Activated B cell treated with CpG ODN at 0.5 μM for 24 hours (primary cell): ENCODE results near the gene ZNF618. TPM values are rescaled to one million over a fixed set of nuclear protein-coding genes. Genes with fewer than 3 reads are reported as not detected.

ENCODE experiments used
- ATAC-seq: fragments of 200-7000 bp; cut with Tn5 transposase; one replicate; pipeline ENCODE4 v1.10.0; 2021; ENCODE audit warnings: low read depth, mild to moderate bottlenecking, moderate library complexity
- CTCF ChIA-PET: fragments of 350-600 bp; sonication (Branson Sonifier 250); formaldehyde crosslinking; loops from one replicate; lab custom pipeline; 2021; ENCODE audit warnings: antibody characterized with exemption; lab: Charles Lee
- POLR2A ChIA-PET: fragments of 350-600 bp; sonication (Branson Sonifier 250); formaldehyde crosslinking; loops from one replicate; lab custom pipeline; 2021; ENCODE audit warnings: antibody characterized with exemption; lab: Charles Lee
- DNase-seq: peaks from one replicate; pipeline ENCODE4 v3.0.0; 2022
- H3K27ac Mint-ChIP-seq: one replicate; pipeline ENCODE4 v1.8.0; 2020; ENCODE audit warnings: mixed read lengths
- H3K27me3 Mint-ChIP-seq: one replicate; pipeline ENCODE4 v1.8.0; 2021; ENCODE audit warnings: mixed read lengths
- H3K36me3 Mint-ChIP-seq: one replicate; pipeline ENCODE4 v1.8.0; 2021; ENCODE audit warnings: low read depth, mixed read lengths
- H3K4me1 Mint-ChIP-seq: one replicate; pipeline ENCODE4 v1.8.0; 2021; ENCODE audit warnings: mixed read lengths
- H3K4me3 Mint-ChIP-seq: one replicate; pipeline ENCODE4 v1.8.0; 2020; ENCODE audit warnings: mild to moderate bottlenecking, mixed read lengths
- H3K9me3 Mint-ChIP-seq: one replicate; pipeline ENCODE4 v1.8.0; 2020; ENCODE audit warnings: mixed read lengths
- intact Hi-C: fragments of 100-400 bp; cut with micrococcal nuclease; formaldehyde crosslinking; loops from one replicate; pipeline ENCODE4 v1.15.1; 2024
- total RNA-seq: library from RNA; stranded (reverse); gene quantifications from 2 replicates; pipeline ENCODE4 v1.2.3, GENCODE V29; 2022
- TF ChIP-seq, protein P1 (sequence below): fragments of 200-600 bp; IDR thresholded peaks from one replicate; pipeline ENCODE4 v1.8.0; 2022; ENCODE audit warnings: antibody characterized with exemption, mild to moderate bottlenecking

The ZNF618 gene
- total RNA-seq, 1 donor from 2014 or later, result 0.67 TPM

DNA sequence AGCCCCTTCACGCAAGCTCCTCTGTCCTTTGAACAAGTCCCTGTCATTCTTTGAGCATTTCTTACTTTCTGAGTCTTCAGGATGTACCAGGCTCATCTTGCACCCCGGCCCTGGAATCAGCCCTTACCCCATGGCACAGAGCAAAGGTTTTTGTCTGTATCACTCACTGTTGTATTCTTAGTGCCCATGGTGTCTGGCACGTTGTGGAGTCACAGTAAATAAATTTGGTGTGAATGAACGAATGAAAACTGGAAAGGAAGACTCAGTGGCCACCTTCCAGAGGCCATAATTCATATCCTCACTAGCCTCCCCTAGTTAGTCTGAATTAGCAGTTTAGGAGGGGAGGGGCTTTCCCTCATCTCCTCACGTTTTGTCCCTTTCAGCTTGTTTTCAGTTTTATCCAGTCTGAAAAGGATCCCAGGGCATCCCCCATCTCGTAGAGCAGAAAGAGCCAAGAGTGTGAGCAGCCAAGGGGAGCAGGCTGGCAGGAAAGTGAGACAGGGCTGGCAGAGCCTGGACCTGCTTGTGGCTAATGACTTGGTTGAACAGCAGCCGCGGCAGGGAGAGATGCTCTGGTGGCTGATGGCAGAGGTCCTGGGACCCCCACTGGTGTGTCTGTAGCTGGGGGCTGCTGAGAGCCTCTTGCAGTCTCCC is 42.7 kb downstream of the ZNF618 start:
- no peaks in the 10 kb centered on the region for H3K27me3 Mint-ChIP-seq
- POLR2A ChIA-PET, result no interaction called here

DNA sequence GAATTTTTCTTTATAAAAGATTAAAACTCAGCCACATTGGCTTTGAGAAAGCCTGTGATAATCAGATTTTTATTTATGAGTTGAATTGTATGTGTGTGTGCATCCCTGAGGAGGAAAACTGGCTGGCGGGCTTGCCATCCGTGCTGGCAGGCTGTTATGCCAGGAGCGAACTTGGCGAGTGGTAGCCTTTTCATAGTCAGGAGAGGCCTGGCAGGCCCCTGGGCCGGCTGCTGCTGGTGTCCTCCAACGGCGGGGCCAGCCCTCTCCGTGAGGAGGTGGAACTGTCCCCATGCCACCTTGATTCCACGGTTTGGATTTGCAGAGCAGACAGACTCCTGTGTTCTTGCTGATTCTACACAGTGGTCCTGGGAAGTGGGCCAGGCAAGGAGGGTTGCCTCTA is 43.3 kb downstream of the ZNF618 start:
- no peak for ATAC-seq
- TF ChIP-seq, protein P1, sequence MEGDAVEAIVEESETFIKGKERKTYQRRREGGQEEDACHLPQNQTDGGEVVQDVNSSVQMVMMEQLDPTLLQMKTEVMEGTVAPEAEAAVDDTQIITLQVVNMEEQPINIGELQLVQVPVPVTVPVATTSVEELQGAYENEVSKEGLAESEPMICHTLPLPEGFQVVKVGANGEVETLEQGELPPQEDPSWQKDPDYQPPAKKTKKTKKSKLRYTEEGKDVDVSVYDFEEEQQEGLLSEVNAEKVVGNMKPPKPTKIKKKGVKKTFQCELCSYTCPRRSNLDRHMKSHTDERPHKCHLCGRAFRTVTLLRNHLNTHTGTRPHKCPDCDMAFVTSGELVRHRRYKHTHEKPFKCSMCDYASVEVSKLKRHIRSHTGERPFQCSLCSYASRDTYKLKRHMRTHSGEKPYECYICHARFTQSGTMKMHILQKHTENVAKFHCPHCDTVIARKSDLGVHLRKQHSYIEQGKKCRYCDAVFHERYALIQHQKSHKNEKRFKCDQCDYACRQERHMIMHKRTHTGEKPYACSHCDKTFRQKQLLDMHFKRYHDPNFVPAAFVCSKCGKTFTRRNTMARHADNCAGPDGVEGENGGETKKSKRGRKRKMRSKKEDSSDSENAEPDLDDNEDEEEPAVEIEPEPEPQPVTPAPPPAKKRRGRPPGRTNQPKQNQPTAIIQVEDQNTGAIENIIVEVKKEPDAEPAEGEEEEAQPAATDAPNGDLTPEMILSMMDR, result no peak
- ChIA-PET CTCF (no interaction called here), POLR2A (no interaction called here)
- intact Hi-C loops, result no loop called here
- Mint-ChIP-seq H3K27ac (no peak overlapping the region), H3K36me3 (no peaks in the 10 kb centered on the region), H3K4me3 (no peak overlapping the region), H3K27me3 (no peaks in the 10 kb centered on the region), H3K9me3 (peaks cover 11% of the 10 kb centered on the region), H3K4me1 (no peaks in the 10 kb centered on the region)
- DNase-seq, result no peak

More for the DNA sequence above, 42.7 kb downstream of the ZNF618 start:
- intact Hi-C loops, result no loop called here
- Mint-ChIP-seq H3K9me3 (peaks cover 10% of the 10 kb centered on the region), H3K4me3 (no peak overlapping the region), H3K27ac (no peak overlapping the region), H3K36me3 (no peaks in the 10 kb centered on the region), H3K4me1 (no peaks in the 10 kb centered on the region)
- TF ChIP-seq, protein P1, result no peak
- no peak for ATAC-seq
- CTCF ChIA-PET, result no interaction called here
- DNase-seq, result no peak

DNA sequence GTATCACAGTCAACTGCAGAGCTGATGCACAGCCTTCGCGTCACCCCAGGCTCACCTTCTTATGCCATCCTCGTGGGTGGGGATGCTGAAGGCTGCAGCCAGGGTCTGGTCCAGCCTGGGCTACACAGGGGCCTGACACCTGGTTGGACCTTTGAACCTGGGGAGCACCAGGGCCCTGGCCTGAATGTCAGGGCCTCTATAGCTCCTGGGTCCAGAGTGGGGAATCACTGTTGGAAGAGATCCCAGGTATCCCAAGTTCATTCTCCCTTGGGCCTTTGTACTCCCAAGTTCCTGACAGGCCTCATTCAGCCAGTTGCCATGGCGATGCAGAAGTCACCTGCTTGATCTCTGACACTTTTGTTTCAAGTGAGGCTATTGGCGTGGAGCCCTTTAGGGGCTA is 43.8 kb downstream of the ZNF618 start:
- DNase-seq (no peak), ATAC-seq (no peak)
- no peak overlapping the region for H3K4me3 Mint-ChIP-seq
- intact Hi-C loops, result no loop called here
- TF ChIP-seq, protein P1, result no peak
- no peaks in the 10 kb centered on the region for H3K27me3 Mint-ChIP-seq
- H3K4me1 Mint-ChIP-seq, result no peaks in the 10 kb centered on the region
- no peaks in the 10 kb centered on the region for H3K36me3 Mint-ChIP-seq
- H3K27ac Mint-ChIP-seq, result no peak overlapping the region
- CTCF ChIA-PET, result no interaction called here
- H3K9me3 Mint-ChIP-seq, result peaks cover 11% of the 10 kb centered on the region
- POLR2A ChIA-PET, result no interaction called here

DNA sequence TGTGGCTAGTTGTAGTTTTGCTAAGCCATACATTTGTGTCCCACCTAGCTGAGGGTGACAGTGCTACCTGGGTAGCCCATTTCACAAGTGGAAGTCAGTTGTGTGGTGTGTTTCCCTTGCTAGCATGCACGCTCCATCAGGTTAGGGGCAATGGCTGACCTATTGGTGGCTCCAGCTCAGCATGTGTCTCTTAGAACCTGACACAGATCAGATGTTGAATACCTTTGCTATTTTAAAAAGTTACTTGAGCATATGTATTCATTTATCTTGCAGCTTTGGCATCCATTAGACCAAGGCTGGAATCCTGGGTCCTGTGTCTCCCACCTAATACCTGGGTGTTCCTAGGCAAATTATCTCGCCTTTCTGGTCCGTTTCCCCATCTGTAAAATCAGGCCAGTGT is 44.8 kb downstream of the ZNF618 start:
- no peak overlapping the region for H3K27ac Mint-ChIP-seq

DNA sequence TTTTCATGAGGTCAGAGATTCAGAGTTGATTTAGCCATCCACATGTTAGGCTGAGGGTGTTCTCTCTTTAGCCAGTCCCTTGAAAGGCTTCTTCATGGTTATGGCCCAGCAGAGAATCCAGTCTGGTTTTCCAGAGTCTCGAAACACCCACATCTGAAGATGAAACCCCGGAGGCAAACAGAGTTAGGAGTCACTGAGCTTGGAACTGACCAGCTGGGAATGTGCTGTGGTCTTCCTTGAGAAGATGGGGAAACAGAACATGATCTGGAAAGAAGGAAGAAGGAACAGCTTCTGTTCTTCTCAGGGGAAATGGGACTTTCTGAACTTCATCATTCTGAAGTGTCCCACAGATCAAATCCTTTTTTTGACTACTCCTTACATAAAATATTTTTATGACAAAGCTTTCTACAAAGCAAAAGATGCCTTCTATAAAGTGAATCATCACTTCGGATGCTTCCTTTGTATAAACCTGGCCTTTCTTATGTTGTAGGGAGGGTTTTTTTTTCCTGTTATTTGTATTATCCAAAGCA is 45.4 kb downstream of the ZNF618 start:
- intact Hi-C loops, result no loop called here
- ChIA-PET CTCF (no interaction called here), POLR2A (no interaction called here)
- TF ChIP-seq, protein P1, result no peak
- Mint-ChIP-seq H3K9me3 (peaks cover 14% of the 10 kb centered on the region), H3K4me1 (no peaks in the 10 kb centered on the region), H3K4me3 (no peak overlapping the region), H3K36me3 (no peaks in the 10 kb centered on the region), H3K27me3 (no peaks in the 10 kb centered on the region), H3K27ac (no peak overlapping the region)
- DNase-seq (no peak), ATAC-seq (no peak)

More for the DNA sequence above, 44.8 kb downstream of the ZNF618 start:
- no peaks in the 10 kb centered on the region for H3K4me1 Mint-ChIP-seq
- ChIA-PET POLR2A (no interaction called here), CTCF (no interaction called here)
- no peak overlapping the region for H3K4me3 Mint-ChIP-seq
- H3K27me3 Mint-ChIP-seq, result no peaks in the 10 kb centered on the region
- H3K9me3 Mint-ChIP-seq, result peaks cover 11% of the 10 kb centered on the region
- intact Hi-C loops, result no loop called here
- DNase-seq (no peak), ATAC-seq (no peak)
- H3K36me3 Mint-ChIP-seq, result no peaks in the 10 kb centered on the region
- TF ChIP-seq, protein P1, result no peak
